GM21381 (cell line): ENCODE data around the gene PMF1.
A peak's percentile ranks its signal among the peaks of the same experiment; 100 is the strongest.
"Not testable (repeated sequence)": the region's sequence is repeated elsewhere in the genome, so short reads cannot be mapped to it uniquely, and the experiment has no call there.

Experiments used
- ATAC-seq: cut with Tn5 transposase; IDR thresholded peaks from one replicate; pipeline ENCODE4 v1.9.1; 2021; ENCODE audit warnings: mild to moderate bottlenecking, moderate library complexity; ENCODE audit not compliant: unreplicated experiment

PMF1 gene

DNA sequence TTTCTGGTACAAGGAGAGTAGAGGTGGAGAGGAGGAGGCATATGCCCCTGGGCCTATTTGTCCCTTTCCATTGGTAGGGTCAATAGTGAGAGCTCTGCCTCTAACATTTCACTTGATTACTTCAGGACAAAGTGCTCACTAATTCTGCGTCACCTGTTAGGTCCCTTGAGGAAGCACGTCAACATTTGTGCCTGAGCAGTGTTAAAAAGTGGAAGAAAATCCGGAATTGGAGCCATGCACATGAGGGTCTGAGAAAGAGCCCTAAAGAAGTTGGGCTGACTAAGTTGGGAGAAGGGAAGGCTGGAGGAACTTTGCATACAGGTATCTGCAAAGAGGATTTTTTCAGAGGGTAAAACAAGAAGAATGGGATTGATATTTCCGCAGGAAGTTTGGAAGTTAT is 17.0 kb upstream of the PMF1 start:
- no peak for ATAC-seq

- no peak for ATAC-seq
Measured at GRCh38 chr1:156196445-156196844, 16.4 kb upstream of the PMF1 start.

DNA sequence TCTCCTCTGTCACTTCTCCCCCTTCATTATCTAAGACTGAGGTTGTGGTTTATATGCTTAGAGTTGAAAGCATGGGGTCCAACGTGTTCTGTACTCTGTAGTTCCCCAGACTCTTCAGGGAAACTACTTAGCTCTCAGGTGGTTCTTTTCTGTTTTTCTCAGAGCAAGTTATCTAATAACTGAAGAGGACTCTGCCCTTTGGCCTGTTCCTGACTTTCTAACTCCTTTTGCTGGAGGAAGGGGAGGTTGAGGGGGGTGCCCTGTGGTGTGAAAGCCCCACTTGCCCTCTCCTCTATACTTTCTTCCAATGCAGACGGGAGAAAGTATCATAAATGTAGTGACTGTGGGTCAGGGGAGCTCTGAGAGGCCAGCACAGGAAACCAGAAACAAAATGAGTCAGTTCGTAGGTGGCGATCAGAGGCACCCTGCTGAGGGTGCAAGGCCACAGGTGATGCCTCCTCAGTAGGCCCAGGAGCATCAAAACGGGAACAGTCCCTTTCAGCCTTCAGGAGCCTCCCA is 13.9 kb upstream of the PMF1 start:
- no peak for ATAC-seq

DNA sequence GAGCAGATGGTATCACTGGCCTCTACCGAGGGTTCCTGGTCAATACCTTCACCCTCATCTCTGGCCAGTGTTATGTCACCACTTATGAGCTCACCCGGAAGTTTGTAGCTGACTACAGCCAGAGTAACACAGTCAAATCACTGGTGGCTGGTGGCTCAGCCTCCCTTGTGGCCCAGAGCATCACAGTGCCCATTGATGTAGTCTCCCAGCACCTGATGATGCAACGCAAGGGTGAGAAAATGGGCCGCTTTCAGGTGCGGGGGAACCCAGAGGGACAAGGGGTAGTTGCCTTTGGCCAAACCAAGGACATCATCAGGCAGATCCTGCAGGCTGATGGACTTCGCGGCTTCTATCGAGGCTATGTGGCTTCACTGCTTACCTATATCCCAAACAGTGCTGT is 12.8 kb upstream of the PMF1 start:
- ATAC-seq, result no peak

DNA sequence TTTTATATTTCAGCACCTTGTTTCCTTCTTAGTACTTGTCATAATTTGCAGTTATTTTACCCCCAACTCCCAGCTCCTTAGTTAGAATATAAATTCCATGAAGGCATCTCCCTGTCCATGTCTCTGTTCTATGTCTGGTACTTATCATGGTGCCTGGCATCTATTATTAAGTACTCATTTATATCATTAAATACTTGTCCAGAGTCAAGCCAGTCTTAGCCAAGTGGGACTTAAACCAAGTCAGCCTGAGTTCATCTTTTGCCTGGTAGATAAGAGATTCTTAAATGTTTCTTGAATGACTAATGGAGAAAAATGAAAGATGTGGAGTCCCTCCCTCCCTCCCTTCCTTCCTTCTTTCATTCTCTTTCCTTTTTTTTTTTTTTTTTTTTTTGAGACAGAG is 9.5 kb upstream of the PMF1 start:
- ATAC-seq, result no peak

GRCh38 chr1:156204686-156205085 is 8.1 kb upstream of the PMF1 start:
- no peak for ATAC-seq

GRCh38 chr1:156211243-156211642 is 1.6 kb upstream of the PMF1 start:
- ATAC-seq, result no peak

GRCh38 chr1:156212130-156212529 is 677 bp upstream of the PMF1 start:
- ATAC-seq, result no peak

DNA sequence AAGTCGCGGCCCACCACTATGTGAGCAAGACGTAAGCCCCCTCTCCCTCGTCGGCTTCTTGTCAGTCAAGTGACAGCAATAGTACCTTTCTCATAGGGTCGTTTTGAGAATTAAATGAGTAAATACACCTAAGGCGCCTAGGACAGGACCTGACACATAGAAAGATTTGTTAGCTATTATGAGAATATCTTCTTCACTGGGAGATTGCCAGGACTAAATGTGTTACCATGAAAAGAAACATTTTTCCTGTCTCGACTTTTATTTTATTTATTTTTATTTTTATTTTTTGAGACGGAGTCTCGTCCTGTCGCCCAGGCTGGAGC is 798 bp downstream of the PMF1 start:
- ATAC-seq, result no peak

DNA sequence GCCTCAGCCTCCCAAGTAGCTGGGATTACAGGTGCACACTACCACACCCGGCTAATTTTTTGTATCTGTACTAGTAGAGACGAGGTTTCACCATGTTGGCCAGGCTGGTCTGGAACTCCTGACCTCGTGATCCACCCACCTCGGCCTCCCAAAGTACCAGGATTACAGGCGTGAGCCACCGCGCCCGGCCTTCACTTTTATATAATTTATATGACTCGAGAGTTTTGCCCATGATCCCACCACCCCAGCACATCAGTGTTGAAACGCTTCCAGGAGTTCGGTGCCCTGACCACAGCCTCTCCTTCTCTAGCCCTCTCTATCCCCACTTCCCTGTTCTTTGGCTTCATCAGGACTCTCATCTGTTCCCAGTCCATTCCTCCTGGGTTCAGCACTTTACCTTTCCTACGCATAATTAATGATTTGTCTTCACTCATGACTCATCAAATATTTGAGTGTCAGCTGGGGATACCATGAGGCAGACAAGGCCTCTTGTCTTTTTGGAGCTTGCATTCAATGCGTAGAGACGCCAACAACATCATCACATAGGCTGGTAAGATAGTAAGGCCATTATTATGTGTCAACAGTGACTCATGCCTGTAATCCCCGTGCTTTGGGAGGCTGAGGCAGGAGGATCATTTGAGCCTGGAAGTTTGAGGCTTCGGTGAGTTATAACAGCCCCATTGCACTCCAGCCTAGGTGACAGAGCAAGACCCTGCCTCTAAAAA is 1.4 kb downstream of the PMF1 start:
- ATAC-seq, result no peak

GRCh38 chr1:156216361-156217086 is 3.7 kb downstream of the PMF1 start:
- ATAC-seq, result not testable (repeated sequence)

DNA sequence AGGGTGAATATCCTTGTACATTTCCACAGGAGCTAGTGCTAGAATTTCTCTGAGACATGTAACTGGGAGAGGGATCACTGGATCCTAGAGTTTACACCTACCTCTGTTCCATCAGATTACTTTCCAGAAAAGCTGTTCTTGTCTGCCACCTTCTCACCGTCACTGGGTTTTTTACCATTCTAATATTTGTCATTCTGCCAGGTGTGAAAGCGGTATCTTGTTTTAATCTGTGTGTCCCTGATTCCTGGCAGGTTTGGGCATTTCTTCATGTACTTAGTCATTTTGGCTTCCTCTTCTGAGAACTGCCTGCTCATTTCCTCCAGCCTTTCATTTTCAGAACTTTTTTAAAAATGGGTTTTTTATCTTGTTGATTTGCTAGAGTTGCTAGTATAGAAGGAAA is 5.1 kb downstream of the PMF1 start:
- ATAC-seq, result no peak

DNA sequence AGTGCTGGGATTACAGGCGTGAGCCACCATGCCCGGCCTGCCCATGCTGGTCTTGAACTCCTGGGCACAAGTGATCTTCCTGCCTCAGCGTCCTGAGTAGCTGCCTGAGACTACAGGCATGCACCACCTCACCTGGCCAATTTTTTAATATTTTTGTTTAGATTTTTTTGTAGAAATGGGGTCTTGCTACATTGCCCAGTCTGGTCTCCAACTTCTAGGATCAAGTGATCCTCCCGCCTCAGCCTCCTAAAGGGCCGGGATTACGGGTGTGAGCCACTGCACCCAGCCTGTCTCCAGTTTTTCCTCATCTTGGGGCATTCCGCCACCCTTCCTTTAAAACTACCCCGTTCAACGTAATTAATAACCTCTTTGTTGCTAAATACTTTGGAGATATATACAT is 7.4 kb downstream of the PMF1 start:
- ATAC-seq, result no peak

GRCh38 chr1:156221986-156222692 is 9.3 kb downstream of the PMF1 start:
- no peak for ATAC-seq

GRCh38 chr1:156225677-156226014 is 12.8 kb downstream of the PMF1 start:
- peak; percentile 6 for ATAC-seq

DNA sequence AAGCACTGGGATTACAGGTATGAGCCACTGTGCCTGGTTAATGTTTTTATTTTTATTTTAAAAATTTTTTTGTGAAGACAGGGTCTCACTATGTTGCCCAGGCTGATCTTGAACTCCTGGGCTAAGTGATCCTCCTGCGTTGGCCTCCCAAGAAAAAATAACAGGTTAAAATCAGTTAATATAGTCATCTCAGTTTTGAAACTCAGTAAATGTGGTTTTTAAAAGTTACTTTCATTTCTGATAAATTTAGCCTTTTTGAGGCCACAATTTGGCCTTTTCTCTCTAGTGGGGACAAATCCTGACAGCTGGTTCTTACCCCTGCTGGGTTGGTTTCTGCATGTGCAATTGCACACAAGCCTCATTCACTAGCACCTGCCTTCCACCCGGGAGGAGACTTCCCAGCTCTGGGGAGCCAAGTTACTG is 13.3 kb downstream of the PMF1 start:
- peak; percentile 56 for ATAC-seq

GRCh38 chr1:156226782-156227181 is 14.0 kb downstream of the PMF1 start:
- ATAC-seq, result peak; percentile 4

DNA sequence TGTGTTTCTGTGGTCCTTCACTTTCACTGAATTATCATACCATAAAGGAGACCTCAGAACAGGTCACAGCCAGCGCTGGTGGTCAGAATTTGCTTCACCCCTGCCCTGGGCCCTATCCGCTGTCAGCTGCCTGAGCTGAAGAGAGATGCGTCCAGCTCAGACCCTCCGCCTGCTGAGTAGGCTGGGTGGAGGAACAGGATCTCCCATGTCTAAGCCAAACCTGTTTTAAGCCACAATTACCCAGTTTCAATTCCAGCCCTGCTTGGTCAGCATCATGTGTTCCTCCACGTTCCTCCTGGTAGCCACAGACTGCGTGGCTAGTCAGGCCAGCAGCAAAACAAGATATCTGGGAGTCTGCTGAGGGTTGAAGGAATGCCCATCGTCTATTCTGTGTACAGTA is 15.7 kb downstream of the PMF1 start:
- ATAC-seq, result no peak

DNA sequence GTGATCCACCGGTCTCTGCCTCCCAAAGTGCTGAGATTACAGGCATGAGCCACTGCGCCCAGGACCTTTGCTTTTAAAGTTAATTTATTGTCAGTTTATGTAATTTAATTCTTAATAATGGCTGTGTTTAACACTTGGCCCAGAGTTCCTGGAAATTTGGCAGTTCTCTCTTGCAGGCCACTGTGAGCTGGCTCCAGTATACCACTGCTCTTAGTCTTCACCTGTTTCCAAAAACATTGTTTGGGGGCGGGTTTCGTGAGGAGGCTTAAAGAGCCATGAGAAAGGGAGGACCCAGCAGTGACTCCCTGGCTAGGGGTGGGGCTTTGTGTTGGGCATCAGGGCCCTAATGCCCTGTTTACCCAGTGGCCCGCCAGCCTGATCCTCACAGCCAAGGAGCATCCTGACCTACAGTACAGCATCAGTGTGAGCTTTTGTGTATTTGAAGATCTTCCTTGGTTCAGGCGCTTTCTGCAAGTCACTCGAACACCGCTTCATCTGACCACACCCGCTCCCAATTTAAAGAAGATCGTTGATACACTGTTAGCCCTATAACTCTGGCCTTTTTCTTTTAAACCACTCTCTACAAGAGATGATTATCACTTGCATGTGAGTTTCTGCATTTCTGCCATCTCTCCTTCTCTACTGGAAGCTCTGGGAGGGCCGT is 17.1 kb downstream of the PMF1 start:
- ATAC-seq, result no peak

- ATAC-seq, result no peak
Measured at GRCh38 chr1:156230473-156230837, 17.6 kb downstream of the PMF1 start.

- ATAC-seq, result no peak
Measured at GRCh38 chr1:156232201-156232894, 19.5 kb downstream of the PMF1 start.
